DND-41 (cell line): Measurements from ENCODE around the gene PLXNA3.

Experiments
- ATAC-seq: fragments of 200-7000 bp; cut with Tn5 transposase; 3 replicates; pipeline ENCODE4 v1.9.1; 2021; ENCODE audit warnings: low read depth; ENCODE audit not compliant: insufficient read depth
- DNase-seq: peaks from one replicate; pipeline ENCODE4 v3.0.0-alpha.2; 2020
- H2AFZ ChIP-seq: 2 replicates; pipeline ENCODE4 v1.6.0; 2012; ENCODE audit warnings: low read depth, low read length
- H3K27ac ChIP-seq: 2 replicates; pipeline ENCODE4 v1.5.1; 2012; ENCODE audit warnings: low read length, inconsistent platforms
- H3K27me3 ChIP-seq: fragments of 200-600 bp; sonication (generic); 2 replicates; pipeline ENCODE4 v1.6.0; 2012; ENCODE audit warnings: low read length, mild to moderate bottlenecking, inconsistent platforms; ENCODE audit not compliant: insufficient read depth, poor library complexity
- H3K36me3 ChIP-seq: 2 replicates; pipeline ENCODE4 v1.5.1; 2012; ENCODE audit warnings: low read length, inconsistent platforms; ENCODE audit not compliant: insufficient read depth
- H3K4me1 ChIP-seq: 2 replicates; pipeline ENCODE4 v1.5.1; 2012; ENCODE audit warnings: mild to moderate bottlenecking, low read length; ENCODE audit not compliant: insufficient read depth
- H3K4me2 ChIP-seq: 2 replicates; pipeline ENCODE4 v1.6.0; 2012; ENCODE audit warnings: mild to moderate bottlenecking, moderate library complexity, low read length, inconsistent platforms; ENCODE audit not compliant: insufficient read depth
- H3K4me3 ChIP-seq, 2 experiments: fragments of 200-600 bp in 1 of 2; shearing (Covaris generic) in 1 of 2; 2 replicates each; pipeline ENCODE4 v1.5.1; 2012 to 2016; ENCODE audit warnings: inconsistent platforms in 2 of 2, low read length in 2 of 2, mild to moderate bottlenecking in 2 of 2, low read depth in 1 of 2, moderate library complexity in 1 of 2
- H3K79me2 ChIP-seq: 2 replicates; pipeline ENCODE4 v1.6.0; 2012; ENCODE audit warnings: low read length, inconsistent platforms; ENCODE audit not compliant: insufficient read depth
- H3K9ac ChIP-seq: 2 replicates; pipeline ENCODE4 v1.6.0; 2012; ENCODE audit warnings: low read depth, mild to moderate bottlenecking, inconsistent platforms, low read length, moderate library complexity
- H3K9me3 ChIP-seq: 2 replicates; pipeline ENCODE4 v1.5.1; 2012; ENCODE audit warnings: low read length, moderate library complexity, mild to moderate bottlenecking, inconsistent platforms; ENCODE audit not compliant: insufficient read depth, severe bottlenecking
- H4K20me1 ChIP-seq: 2 replicates; pipeline ENCODE4 v1.6.0; 2012; ENCODE audit warnings: low read length; ENCODE audit not compliant: insufficient read depth
- EZH2 ChIP-seq: IDR thresholded peaks from 3 replicates; pipeline ENCODE4 v1.6.1; 2012; ENCODE audit warnings: borderline replicate concordance, low read depth, mild to moderate bottlenecking, moderate library complexity, low read length, inconsistent platforms; ENCODE audit not compliant: severe bottlenecking
- TF ChIP-seq, protein P1 (sequence below): IDR thresholded peaks from 2 replicates; pipeline ENCODE4 v1.5.1; 2012; ENCODE audit warnings: borderline replicate concordance, low read length, moderate library complexity, mild to moderate bottlenecking; ENCODE audit not compliant: poor library complexity, severe bottlenecking; ENCODE audit errors: extremely low read depth

Gene PLXNA3

DNA sequence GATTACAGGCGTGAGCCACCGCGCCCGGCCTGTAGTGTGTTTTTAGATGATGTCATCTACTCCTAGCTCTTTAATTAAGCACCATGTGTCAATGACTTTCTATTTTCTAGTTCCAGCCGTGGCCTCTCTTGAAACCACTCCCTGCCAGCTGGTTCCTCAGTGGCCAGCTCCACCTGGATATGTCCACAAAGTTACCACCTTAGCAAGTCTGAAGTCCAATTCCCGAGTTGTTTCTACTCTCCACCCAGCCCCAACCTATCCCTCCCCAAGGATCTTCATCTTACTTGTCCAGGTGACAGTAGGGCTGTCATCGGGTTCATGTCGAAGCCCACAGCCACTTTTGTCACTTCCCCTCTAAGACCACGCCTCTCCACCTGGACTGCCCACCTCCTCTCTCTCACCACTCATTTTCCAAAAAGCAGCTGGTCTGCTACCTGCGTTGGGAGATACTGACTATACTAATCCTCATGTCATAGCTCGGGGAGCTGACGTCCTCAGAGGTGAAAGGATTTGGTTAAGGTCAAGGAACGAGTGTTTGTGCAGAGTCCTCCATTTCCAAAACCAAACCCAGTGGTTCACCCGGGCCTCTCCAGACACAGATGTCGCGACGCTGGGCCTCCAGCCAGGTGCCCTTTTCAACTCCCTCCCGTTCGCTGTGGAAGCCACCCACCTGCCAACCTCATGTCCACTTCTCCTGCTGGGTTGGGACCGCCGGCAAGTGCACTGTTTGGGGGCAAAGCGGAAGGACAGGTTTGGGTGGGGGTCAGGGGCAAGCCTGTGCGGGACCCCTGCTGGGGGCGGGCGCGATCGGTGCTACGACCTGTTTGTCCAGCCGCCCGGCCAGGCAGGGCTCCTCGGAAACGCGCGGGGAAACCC is 57.2 kb downstream of the PLXNA3 start:
- H3K9ac ChIP-seq = peak overlapping the region; percentile 81
- peak; percentile 1; the same call in 1 of the 3 replicates for ATAC-seq
- TF ChIP-seq EZH2 = no peak
- TF ChIP-seq, protein P1, sequence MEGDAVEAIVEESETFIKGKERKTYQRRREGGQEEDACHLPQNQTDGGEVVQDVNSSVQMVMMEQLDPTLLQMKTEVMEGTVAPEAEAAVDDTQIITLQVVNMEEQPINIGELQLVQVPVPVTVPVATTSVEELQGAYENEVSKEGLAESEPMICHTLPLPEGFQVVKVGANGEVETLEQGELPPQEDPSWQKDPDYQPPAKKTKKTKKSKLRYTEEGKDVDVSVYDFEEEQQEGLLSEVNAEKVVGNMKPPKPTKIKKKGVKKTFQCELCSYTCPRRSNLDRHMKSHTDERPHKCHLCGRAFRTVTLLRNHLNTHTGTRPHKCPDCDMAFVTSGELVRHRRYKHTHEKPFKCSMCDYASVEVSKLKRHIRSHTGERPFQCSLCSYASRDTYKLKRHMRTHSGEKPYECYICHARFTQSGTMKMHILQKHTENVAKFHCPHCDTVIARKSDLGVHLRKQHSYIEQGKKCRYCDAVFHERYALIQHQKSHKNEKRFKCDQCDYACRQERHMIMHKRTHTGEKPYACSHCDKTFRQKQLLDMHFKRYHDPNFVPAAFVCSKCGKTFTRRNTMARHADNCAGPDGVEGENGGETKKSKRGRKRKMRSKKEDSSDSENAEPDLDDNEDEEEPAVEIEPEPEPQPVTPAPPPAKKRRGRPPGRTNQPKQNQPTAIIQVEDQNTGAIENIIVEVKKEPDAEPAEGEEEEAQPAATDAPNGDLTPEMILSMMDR = no peak
- H3K4me2 ChIP-seq = peak overlapping the region; percentile 85
- H3K27ac ChIP-seq = peak overlapping the region; percentile 74
- no peak for DNase-seq
- H4K20me1 ChIP-seq = no peaks in the 10 kb centered on the region
- H3K4me3 ChIP-seq = peak overlapping the region; percentile 52 to 84; a peak in 3 of 4 replicates
- peaks cover 11% of the 10 kb centered on the region for H3K79me2 ChIP-seq
- H3K36me3 ChIP-seq = no peaks in the 10 kb centered on the region
- H2AFZ ChIP-seq = peak overlapping the region; percentile 67
- no peaks in the 10 kb centered on the region for H3K27me3 ChIP-seq
- peaks cover 23% of the 10 kb centered on the region for H3K4me1 ChIP-seq
- H3K9me3 ChIP-seq = no peaks in the 10 kb centered on the region

DNA sequence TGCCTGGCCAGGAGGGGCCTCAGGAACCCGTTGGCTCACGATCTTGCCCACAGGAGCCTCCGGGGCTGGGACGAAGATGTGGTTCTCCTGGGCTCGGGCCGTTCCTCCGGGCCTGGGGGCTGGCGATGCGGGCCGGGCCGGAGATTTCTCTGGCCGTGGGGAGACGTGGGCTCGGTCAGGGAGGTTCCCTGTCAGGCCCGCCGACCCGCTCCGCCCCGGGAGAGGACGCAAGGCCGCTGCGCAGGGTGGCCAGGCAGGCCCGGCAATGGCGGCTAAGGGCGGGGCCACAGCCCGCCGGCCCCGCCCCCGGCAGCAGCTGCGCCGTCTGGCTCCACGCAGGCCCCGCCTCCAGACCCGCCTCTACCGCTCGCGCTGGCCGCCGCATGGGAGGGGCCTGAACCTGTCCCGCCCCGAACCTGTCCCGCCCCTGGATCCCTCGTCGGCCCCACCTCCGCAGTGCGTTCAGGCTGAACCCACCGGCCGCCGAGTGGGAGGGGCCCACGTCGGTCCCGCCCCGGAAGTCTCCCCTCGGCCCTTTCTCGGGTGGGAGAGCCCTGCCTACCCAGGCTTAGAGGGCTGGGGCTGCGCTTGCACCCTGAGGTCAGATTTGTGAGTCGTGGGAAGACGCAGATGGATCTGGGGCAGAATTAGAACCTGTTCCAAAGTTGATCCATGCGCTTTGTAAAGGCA is 58.0 kb downstream of the PLXNA3 start, which contains the start of gene FAM3A:
Gene FAM3A (minus strand): TSS at position 267 of the 690 bp plus-strand sequence. CDS start 460 bp downstream, outside the sequence.
- Histone ChIP-seq H3K9me3 (no peaks in the 10 kb centered on the region), H3K36me3 (no peaks in the 10 kb centered on the region), H2AFZ (peak within 1 kb of the TSS; percentile 94), H3K4me1 (peaks cover 23% of the 10 kb centered on the region), H3K4me3 (peak within 1 kb of the TSS; percentile 52 to 84; a peak in 3 of 4 replicates), H3K9ac (peak within 1 kb of the TSS; percentile 81), H3K4me2 (peak within 1 kb of the TSS; percentile 89), H3K27me3 (no peaks in the 10 kb centered on the region), H3K79me2 (peaks cover 11% of the 10 kb centered on the region), H4K20me1 (no peaks in the 10 kb centered on the region), H3K27ac (peak within 1 kb of the TSS; percentile 89)
- peak; percentile 90 for ATAC-seq
- DNase-seq = peak; percentile 93
- TF ChIP-seq, protein P1 = no peak
- TF ChIP-seq EZH2 = no peak

DNA sequence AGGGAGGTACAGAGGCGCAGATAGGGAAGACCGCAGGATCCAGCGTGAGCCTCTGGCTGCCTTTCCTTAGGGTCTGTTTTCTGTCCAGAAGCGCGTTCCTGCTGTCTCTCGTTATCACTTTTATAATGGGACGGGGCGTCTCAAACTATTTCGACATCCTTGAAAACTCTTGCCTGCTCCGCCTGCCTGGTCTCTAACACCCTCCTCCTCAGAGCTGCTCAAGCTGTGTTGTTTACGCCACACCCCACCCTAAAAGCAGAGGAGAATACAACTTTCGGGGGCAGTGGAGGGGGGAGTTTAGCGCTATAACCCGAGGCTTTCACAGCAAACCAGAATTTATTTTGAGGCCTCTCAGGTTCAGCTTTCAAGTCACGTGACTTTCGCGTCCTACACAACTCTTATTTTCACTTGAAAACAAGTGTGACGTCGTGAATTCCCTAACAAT is 58.6 kb downstream of the PLXNA3 start:
- Histone ChIP-seq H3K4me1 (peaks cover 22% of the 10 kb centered on the region), H3K9ac (peak overlapping the region; percentile 68), H3K79me2 (peaks cover 11% of the 10 kb centered on the region), H3K36me3 (no peaks in the 10 kb centered on the region), H3K27ac (peak overlapping the region; percentile 89), H3K27me3 (no peaks in the 10 kb centered on the region), H3K9me3 (no peaks in the 10 kb centered on the region), H4K20me1 (no peaks in the 10 kb centered on the region), H3K4me3 (peak overlapping the region; percentile 26 to 69; a peak in 3 of 4 replicates), H3K4me2 (peak overlapping the region; percentile 89), H2AFZ (peak overlapping the region; percentile 94)
- ATAC-seq (peak; percentile 2; the same call in 1 of the 3 replicates), DNase-seq (no peak)
- TF ChIP-seq, protein P1 = no peak
- TF ChIP-seq EZH2 = no peak
